Measurements from ENCODE around the gene COPE. TPM values are rescaled to one million over a fixed set of nuclear protein-coding genes. Genes with fewer than 3 reads are reported as not detected.

Gene COPE
- total RNA-seq, 4 donors from 2014 or later = 121 to 195 (median 152) TPM

DNA sequence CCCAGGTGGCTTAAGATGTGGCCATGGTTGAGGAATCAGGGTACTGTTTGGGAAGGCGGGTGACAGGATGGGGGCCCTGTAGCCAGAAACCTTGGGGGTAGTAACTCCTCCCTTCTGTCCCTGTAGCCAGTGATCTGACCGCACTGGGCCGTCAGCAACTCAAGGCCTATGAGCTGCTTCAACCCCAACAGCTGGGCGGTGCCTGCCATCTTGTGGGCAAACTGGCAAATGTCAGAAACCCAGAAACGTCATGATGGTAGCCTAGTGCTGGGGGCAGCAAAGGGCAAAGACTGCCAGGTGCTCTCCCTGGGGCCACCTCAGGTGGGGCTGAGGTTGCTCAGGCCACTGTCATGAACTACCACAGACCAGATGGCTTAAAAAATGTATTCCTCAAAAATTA, 3.5 kb downstream of the COPE start:
- ATAC-seq = no peak
- 67% methylated on average over 1 of the region's 5 CpGs; no CpG with 5 or more reads in 1 of the 2 donors for WGBS, 2 donors (ENCODE audit: low coverage in 1 of 2)

DNA sequence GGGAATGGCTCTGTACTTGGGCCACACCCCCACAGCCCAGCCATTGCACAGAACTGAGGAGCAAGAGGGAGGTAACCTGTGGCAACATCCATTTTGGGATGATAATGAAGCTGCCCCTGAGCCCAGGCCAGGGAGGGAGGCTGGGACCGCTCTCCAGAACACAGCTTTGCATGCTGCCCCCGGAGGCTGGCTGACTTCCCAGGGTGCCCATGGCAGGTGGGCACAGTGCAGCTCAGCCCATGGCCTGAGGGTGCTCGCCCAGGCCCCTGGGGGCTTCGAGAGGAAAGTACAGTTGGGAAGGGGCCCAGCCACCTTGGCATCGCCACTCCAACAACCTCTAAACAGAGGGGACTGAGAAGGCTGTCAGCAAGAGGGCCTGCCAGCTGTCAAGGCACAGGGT, 5.7 kb downstream of the COPE start:
- Histone ChIP-seq H3K4me1 (peaks cover 0 to 34% (median 10%) of the 10 kb centered on the region in 3 donors), H3K27me3 (no peaks in the 10 kb centered on the region), H3K4me3 (no peak overlapping the region), H3K27ac (no peak overlapping the region), H3K36me3 (peaks cover 0 to 73% of the 10 kb centered on the region in 2 donors), H3K9me3 (no peaks in the 10 kb centered on the region)
- ATAC-seq = no peak
- WGBS, 2 donors (ENCODE audit: low coverage in 1 of 2) = no CpG with 5 or more reads among the region's 5 CpGs
- TF ChIP-seq, protein P1, sequence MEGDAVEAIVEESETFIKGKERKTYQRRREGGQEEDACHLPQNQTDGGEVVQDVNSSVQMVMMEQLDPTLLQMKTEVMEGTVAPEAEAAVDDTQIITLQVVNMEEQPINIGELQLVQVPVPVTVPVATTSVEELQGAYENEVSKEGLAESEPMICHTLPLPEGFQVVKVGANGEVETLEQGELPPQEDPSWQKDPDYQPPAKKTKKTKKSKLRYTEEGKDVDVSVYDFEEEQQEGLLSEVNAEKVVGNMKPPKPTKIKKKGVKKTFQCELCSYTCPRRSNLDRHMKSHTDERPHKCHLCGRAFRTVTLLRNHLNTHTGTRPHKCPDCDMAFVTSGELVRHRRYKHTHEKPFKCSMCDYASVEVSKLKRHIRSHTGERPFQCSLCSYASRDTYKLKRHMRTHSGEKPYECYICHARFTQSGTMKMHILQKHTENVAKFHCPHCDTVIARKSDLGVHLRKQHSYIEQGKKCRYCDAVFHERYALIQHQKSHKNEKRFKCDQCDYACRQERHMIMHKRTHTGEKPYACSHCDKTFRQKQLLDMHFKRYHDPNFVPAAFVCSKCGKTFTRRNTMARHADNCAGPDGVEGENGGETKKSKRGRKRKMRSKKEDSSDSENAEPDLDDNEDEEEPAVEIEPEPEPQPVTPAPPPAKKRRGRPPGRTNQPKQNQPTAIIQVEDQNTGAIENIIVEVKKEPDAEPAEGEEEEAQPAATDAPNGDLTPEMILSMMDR (IDR thresholded peaks at IDR 0.05) = no peak
- TF ChIP-seq POLR2AphosphoS5 (IDR thresholded peaks at IDR 0.05) = no peak
- no peak for TF ChIP-seq EP300 (IDR thresholded peaks at IDR 0.05)

More for the DNA sequence above, 3.5 kb downstream of the COPE start:
- no peak overlapping the region for H3K27ac ChIP-seq
- H3K27me3 ChIP-seq = no peaks in the 10 kb centered on the region
- TF ChIP-seq, protein P1 (IDR thresholded peaks at IDR 0.05) = peak in 1 of 4 experiments; percentile 11
- TF ChIP-seq POLR2A (IDR thresholded peaks at IDR 0.05) (no peak), POLR2AphosphoS5 (IDR thresholded peaks at IDR 0.05) (no peak), EP300 (IDR thresholded peaks at IDR 0.05) (no peak)
- peaks cover 0 to 51% of the 10 kb centered on the region in 2 donors for H3K36me3 ChIP-seq
- H3K9me3 ChIP-seq = no peaks in the 10 kb centered on the region
- peaks cover 0 to 45% (median 19%) of the 10 kb centered on the region in 3 donors for H3K4me1 ChIP-seq
- no peak overlapping the region for H3K4me3 ChIP-seq

DNA sequence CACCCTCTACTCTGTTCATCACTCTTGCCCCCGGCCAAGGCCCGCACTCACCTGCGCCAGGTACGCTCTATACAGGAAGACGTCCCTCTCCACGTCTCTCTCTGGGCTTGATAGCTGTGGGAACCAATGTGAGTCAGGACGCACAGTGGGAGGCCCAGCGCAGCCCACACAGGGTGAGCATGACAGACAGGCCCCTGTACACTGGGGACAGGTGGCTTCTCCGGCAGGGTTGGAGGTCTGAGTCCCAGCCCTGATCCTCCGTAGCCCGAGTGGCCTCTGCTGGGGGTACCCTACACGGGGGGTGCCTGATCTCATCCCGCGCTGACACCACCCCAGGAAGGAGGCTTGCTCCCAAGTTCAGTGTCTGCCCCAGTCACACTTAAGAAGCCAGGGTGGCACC, 6.3 kb downstream of the COPE start:
- no peak overlapping the region for H3K4me3 ChIP-seq
- no peaks in the 10 kb centered on the region for H3K9me3 ChIP-seq
- H3K27me3 ChIP-seq = no peaks in the 10 kb centered on the region
- peaks cover 0 to 29% (median 6%) of the 10 kb centered on the region in 3 donors for H3K4me1 ChIP-seq
- H3K27ac ChIP-seq = no peak overlapping the region
- peaks cover 0 to 76% of the 10 kb centered on the region in 2 donors for H3K36me3 ChIP-seq
- 81% methylated on average over 6 of the region's 14 CpGs; no CpG with 5 or more reads in 1 of the 2 donors for WGBS, 2 donors (ENCODE audit: low coverage in 1 of 2)
- TF ChIP-seq POLR2A (IDR thresholded peaks at IDR 0.05) (no peak), POLR2AphosphoS5 (IDR thresholded peaks at IDR 0.05) (no peak), EP300 (IDR thresholded peaks at IDR 0.05) (no peak)
- TF ChIP-seq, protein P1 (IDR thresholded peaks at IDR 0.05) = no peak
- no peak for ATAC-seq

DNA sequence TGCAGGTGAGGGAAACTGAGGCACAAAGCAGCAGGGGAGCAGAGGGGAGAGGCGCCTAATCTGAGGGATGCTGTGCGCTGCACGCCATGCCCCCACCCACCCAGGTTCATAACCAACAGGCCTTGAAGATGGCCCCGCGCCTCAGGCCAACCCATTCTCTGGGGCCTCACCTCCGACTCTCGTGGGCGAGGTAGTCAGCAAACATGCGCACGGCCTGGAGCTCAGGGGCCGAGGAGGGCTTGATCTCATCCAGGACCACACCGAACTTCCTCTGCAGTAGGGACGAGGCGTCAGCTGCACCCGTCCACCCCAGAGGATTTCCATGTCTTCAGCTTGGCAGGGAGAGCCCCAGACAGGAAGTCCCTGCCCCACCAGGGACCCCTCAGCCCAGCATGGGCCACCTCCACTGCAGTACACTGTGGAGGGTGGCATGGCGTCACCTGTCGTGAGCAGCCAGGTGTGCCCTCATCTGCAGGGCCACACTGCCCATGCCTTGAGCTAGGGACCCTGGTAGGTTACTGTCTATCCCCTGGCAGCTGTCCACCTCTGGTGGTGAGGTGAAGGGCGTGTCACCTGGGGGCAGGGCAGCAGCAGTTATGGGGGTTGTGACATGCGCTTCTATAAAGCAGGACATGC, 8.3 kb downstream of the COPE start:
- no peak for TF ChIP-seq POLR2A (IDR thresholded peaks at IDR 0.05)
- TF ChIP-seq POLR2AphosphoS5 (IDR thresholded peaks at IDR 0.05) = no peak
- TF ChIP-seq EP300 (IDR thresholded peaks at IDR 0.05) = no peak
- TF ChIP-seq, protein P1 (IDR thresholded peaks at IDR 0.05) = no peak
- H3K9me3 ChIP-seq = no peaks in the 10 kb centered on the region
- no peaks in the 10 kb centered on the region for H3K27me3 ChIP-seq
- peaks cover 0 to 96% of the 10 kb centered on the region in 2 donors for H3K36me3 ChIP-seq
- H3K4me1 ChIP-seq = peaks cover 0 to 12% (median 0%) of the 10 kb centered on the region in 3 donors
- WGBS, 2 donors (ENCODE audit: low coverage in 1 of 2) = 100% methylated on average over 1 of the region's 19 CpGs
- no peak overlapping the region for H3K4me3 ChIP-seq
- H3K27ac ChIP-seq = no peak overlapping the region
- ATAC-seq = no peak

DNA sequence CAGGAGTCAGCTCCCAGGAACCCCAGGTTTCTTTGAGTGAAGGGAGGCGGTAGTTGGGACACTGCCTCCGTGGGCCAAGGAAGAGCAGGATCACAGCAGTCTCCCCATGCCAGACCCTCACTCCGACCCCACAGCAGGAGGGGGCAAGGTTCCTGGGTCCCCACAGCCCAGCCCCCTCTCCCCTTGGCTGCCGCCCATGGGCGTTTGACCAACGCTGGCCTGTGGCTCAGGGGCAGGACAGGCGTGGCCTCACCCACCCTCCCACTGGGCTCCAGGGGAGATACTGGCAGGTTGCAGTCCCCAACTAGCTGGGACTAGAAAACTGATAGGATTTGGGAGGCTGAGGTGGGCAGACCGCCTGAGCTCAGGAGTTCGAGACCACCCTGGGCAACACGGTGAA, 9.2 kb downstream of the COPE start:
- H3K36me3 ChIP-seq = peaks cover 0 to 97% of the 10 kb centered on the region in 2 donors
- WGBS, 2 donors (ENCODE audit: low coverage in 1 of 2) = no CpG with 5 or more reads among the region's 10 CpGs
- no peaks in the 10 kb centered on the region for H3K9me3 ChIP-seq
- H3K4me3 ChIP-seq = no peak overlapping the region
- H3K27me3 ChIP-seq = no peaks in the 10 kb centered on the region
- peaks cover 0 to 2% (median 0%) of the 10 kb centered on the region in 3 donors for H3K4me1 ChIP-seq
- no peak for TF ChIP-seq EP300 (IDR thresholded peaks at IDR 0.05)
- no peak for TF ChIP-seq POLR2A (IDR thresholded peaks at IDR 0.05)
- TF ChIP-seq, protein P1 (IDR thresholded peaks at IDR 0.05) = no peak
- no peak for TF ChIP-seq POLR2AphosphoS5 (IDR thresholded peaks at IDR 0.05)
- no peak for ATAC-seq
- H3K27ac ChIP-seq = no peak overlapping the region

Data from gastroesophageal sphincter (tissue), 4 donors.